Esophagus squamous epithelium (tissue), 5 donors: ENCODE results near the gene RGS6. TPM values are rescaled to one million over a fixed set of nuclear protein-coding genes. Genes with fewer than 3 reads are reported as not detected.

ENCODE experiments used
- DNase-seq: peaks from one replicate; lab custom pipeline; 2025; lab: John Stamatoyannopoulos, UW
- H3K27ac ChIP-seq, 4 donors: fragments of 200-600 bp; sonication (generic); one replicate each; pipeline ENCODE4 v1.5.1; 2016 to 2019; ENCODE audit warnings: mild to moderate bottlenecking in 1 of 4
- H3K27me3 ChIP-seq, 4 donors: fragments of 200-600 bp; sonication (generic); 1 replicate in 3 of 4; 2 replicates in 1 of 4; pipeline versions ENCODE4 v1.5.1 to v1.6.0; 2017 to 2021; ENCODE audit warnings: antibody characterized with exemption in 1 of 4
- H3K36me3 ChIP-seq, 3 donors: fragments of 200-600 bp; sonication (generic); one replicate each; pipeline ENCODE4 v1.5.1; 2016 to 2019
- H3K4me1 ChIP-seq, 3 donors: fragments of 200-600 bp; sonication (generic); one replicate each; pipeline ENCODE4 v1.5.1; 2017 to 2019
- H3K4me3 ChIP-seq, 4 donors: fragments of 200-600 bp; sonication (generic); 1 replicate in 3 of 4; 2 replicates in 1 of 4; pipeline ENCODE4 v1.5.1; 2016 to 2019; ENCODE audit warnings: mild to moderate bottlenecking in 2 of 4, moderate library complexity in 1 of 4
- H3K9me3 ChIP-seq, 3 donors: fragments of 200-600 bp; sonication (generic); one replicate each; pipeline ENCODE4 v1.5.1; 2016 to 2019
- CTCF ChIP-seq, 6 experiments: fragments of 450-650 bp in 4 of 6; fragments of 200-600 bp in 2 of 6; sonication (generic) in 2 of 6; IDR thresholded peaks; one replicate each; pipeline ENCODE4 v1.5.1; 2016 to 2019; ENCODE audit warnings: antibody characterized with exemption in 6 of 6, mild to moderate bottlenecking in 4 of 6, moderate library complexity in 4 of 6
- POLR2A ChIP-seq, 4 donors: fragments of 450-650 bp; IDR thresholded peaks; one replicate each; pipeline ENCODE4 v1.6.1; 2017; ENCODE audit warnings: antibody characterized with exemption in 4 of 4, mild to moderate bottlenecking in 4 of 4, moderate library complexity in 3 of 4
- WGBS, 2 donors: methylation state at CpG; one replicate each; pipeline ENCODE4 v1.1.5; 2018; 5-methylcytosine and 5-hydroxymethylcytosine counted together
- intact Hi-C: fragments of 100-400 bp; cut with DNase I; formaldehyde crosslinking; loops from one replicate; pipeline ENCODE4 v1.15.0; 2022
- total RNA-seq, 4 donors: library from RNA; depleted of rRNA; stranded (reverse); fragments of >200 nt; gene quantifications; one replicate each; pipeline ENCODE4 v1.1.0, GENCODE V29; 2016
- donor health status: DM: yes; HTN: yes; CAD: no.

Gene RGS6
- total RNA-seq, 4 donors from 2014 or later, result 0.06 to 0.76 (median 0.66) TPM; not detected in 1

DNA sequence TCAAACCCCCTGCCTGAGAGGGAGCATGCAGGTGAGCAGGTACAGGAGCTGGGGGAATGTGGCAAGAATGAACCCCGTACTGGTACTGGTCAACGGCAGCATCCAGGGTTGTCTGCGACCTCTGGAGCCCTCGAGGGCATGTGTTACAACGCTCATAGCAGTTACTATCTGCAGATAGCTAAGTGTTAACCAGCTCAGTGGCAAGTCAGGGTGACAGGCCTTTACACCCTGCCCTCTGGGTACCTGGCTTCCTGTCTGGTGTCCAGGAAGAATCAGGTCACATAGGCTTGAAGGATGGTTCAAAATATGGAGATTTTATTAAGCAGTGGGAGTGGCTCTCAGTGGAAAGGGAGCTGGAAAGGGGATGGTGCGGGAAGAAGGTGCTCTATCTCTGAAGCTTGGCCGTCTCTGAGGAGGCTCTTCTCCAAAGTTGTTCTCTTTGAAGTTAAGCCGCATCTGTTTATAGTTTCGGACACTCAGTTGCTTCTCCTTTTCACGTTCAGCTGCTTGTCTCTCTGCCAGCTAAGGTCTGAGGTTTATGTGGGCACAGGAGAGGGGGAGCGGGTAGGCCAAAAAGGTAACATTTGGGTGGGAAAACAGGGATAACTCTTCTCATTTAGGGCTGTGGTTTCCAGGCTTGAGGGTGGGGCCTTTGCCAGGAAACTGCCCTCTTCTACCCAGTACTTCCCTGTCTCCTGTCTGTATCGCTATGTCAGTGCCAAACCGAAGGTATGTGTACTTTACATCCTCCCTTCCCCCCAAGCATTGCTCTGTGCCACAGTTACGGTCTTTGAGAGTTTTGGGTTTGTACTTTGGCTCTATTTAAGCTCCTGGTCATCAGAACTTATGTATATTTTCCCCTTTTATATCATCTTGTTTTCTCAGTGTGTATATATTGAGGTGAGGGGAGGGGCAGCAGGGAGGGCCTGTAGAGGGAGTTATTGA, 305.8 kb downstream of the RGS6 start:
- intact Hi-C loops, result no loop called here
- H3K9me3 ChIP-seq, result no peaks in the 10 kb centered on the region
- H3K27me3 ChIP-seq, result no peaks in the 10 kb centered on the region
- no peak overlapping the region for H3K27ac ChIP-seq
- no peak overlapping the region for H3K4me3 ChIP-seq
- WGBS, 2 donors, result 62 to 70% methylated on average over 10 to 14 of the region's 14 CpGs
- TF ChIP-seq CTCF (IDR thresholded peaks at IDR 0.05) (no peak), POLR2A (IDR thresholded peaks at IDR 0.05) (no peak)
- H3K36me3 ChIP-seq, result no peaks in the 10 kb centered on the region
- no peaks in the 10 kb centered on the region for H3K4me1 ChIP-seq
- DNase-seq, result no peak

DNA sequence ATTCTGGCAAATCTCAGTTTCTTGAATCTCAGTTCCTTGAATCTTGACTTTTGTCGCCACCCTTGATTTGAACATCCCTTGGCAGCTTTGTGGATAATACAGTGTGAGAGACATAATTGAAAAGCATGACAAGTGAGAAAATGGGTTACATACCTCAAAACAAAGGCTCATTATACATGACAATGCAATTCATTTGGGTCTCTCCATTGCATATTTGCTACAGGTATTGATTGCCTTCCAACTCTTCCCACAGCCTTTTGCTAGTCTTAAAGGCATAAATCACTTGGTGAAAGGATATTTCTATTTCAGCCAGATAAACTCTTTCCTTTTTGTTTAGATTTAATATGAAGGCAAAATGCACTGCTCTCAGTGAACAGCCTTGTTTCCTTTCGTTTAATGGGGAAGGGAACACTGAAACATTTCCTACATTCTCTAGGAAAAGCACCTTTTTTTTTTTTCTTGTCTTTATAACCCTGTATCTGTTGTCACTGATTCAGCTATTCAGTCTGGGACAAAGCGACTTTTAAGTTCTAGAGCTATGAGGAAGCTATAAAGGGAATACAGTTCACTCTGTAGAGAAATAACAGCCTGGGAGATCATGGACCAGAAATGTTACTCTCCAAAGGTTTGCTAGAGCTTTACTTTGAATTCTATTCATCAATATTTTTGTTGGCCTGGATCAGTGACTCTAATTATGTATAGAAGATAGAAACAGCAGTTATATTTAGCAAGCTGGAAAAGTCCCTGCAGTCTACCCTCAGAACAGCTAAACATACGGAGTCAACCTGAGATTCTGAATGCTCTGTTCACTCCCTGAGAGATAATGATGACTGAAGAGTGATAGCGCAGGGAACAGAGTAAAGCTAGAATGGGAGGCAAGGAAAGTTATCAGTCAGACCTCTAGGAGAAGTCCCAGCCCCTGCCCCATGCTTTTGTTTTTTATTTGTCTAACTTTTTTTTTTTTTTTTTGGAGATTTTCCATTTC, 311.4 kb downstream of the RGS6 start:
- H3K4me3 ChIP-seq, result no peak overlapping the region
- 71 to 78% methylated on average over 5 of the region's 5 CpGs for WGBS, 2 donors
- peaks cover 0 to 5% (median 5%) of the 10 kb centered on the region in 3 donors for H3K9me3 ChIP-seq
- TF ChIP-seq CTCF (IDR thresholded peaks at IDR 0.05) (no peak), POLR2A (IDR thresholded peaks at IDR 0.05) (no peak)
- no peak for DNase-seq
- no peaks in the 10 kb centered on the region for H3K27me3 ChIP-seq
- H3K27ac ChIP-seq, result no peak overlapping the region
- intact Hi-C loops, result no loop called here
- no peaks in the 10 kb centered on the region for H3K4me1 ChIP-seq
- H3K36me3 ChIP-seq, result no peaks in the 10 kb centered on the region

DNA sequence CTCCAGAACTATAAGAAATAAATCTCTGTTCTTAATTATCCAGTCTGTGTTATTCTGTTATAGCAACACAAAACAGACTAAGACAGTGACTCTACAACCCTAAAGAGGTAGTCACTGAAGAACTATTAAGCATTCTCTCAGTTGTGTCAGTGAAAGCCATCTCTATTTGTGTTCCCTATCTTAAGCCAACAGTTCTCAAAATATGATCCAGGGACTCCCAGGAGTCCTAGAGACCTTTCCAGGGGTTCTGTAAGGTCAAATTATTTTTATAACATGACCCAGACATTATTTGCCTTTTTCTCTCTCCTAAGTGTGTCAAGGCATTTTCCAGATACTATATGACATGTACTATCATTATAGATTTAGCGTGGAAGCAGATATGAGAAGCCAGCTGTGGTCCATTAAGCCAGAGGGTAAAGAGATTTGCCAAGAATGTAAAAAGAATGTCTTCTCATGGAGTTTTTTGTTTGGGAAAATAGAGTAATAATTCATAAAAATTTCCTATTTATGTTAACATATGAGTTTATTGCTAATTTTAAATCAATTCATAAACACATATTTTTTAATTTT, 315.8 kb downstream of the RGS6 start:
- TF ChIP-seq POLR2A (IDR thresholded peaks at IDR 0.05) (no peak), CTCF (IDR thresholded peaks at IDR 0.05) (no peak)
- H3K9me3 ChIP-seq, result peaks cover 0 to 5% (median 5%) of the 10 kb centered on the region in 3 donors
- no peaks in the 10 kb centered on the region for H3K36me3 ChIP-seq
- no peak for DNase-seq
- no peaks in the 10 kb centered on the region for H3K27me3 ChIP-seq
- H3K27ac ChIP-seq, result no peak overlapping the region
- intact Hi-C loops, result no loop called here
- no peak overlapping the region for H3K4me3 ChIP-seq
- H3K4me1 ChIP-seq, result no peaks in the 10 kb centered on the region
- 65 to 79% methylated on average over 1 of the region's 1 CpG for WGBS, 2 donors

GRCh38 chr14:72253503-72253902, 321.3 kb downstream of the RGS6 start:
- Histone ChIP-seq H3K4me1 (no peaks in the 10 kb centered on the region), H3K36me3 (no peaks in the 10 kb centered on the region), H3K4me3 (no peak overlapping the region), H3K9me3 (peaks cover 0 to 5% (median 0%) of the 10 kb centered on the region in 3 donors), H3K27ac (no peak overlapping the region), H3K27me3 (no peaks in the 10 kb centered on the region)
- intact Hi-C loops, result no loop called here
- DNase-seq, result no peak
- TF ChIP-seq CTCF (IDR thresholded peaks at IDR 0.05), result no peak
- no peak for TF ChIP-seq POLR2A (IDR thresholded peaks at IDR 0.05)
- WGBS, 2 donors, result 78 to 90% methylated on average over 2 of the region's 2 CpGs
